ENCODE data around the gene GSX1.

Gene GSX1

DNA sequence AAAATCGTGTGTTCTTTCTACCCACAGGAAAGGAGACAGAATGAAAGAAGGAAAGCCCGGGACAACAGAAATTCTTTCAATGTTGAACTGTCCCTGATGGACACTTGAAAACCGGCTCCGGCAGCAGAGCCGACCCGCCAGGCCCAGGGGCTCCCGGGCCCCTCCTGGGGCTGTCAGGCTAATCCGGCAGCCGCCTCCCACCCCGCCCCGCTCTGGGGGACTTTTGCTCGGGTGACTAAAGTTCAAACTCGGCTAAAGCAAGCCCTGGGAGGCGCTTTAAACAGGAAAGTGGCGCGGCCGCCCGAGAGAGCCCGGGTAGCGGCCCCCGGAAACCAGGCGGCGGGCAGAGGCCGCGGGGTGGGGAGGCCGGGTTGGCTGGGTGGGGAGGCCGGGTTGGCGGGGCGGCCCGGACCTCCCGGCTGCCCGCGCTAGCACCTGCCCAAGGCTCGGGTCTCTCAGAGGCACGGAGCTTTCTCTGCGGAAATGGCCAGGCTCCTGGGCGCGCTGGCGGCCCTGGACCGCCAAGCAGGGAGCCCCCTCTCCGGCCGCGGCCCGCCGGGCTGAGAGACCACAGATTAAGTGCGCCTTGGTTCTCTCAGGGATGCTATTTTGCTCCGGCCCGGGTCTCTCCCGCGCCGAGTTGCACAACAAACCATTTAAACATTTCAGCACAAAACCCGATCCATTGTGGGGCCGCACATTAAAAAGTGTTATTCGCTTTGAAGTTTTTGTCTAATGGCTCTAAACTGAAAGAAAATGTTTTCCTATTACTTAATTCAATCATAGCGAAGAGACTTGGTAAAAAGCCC lies 2.6 kb upstream of the GSX1 start:
- H3K27me3 Mint-ChIP-seq = peaks cover 78% of the 10 kb centered on the region

DNA sequence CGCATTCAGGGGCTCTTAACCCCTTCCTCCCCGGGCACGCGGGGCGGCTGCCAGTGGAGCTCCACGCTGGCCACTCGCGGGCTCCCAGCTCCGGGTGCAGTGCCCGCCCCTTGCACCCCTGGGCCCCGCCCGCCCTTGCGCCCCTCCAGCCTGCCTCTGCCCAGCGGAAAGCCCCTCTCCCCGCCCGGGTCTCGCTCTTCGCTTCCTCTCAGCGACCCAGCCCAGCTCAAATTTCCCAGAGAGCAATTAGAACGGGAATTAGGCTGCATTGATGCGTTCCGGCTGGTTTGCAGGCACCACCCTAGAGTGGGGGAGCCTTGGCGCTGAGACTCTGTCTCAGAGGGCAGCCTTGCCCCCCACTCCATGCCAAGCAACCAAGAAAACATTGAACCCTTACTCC lies 1.8 kb upstream of the GSX1 start:
- Mint-ChIP-seq H3K4me3 (peak overlapping the region; percentile 82), H3K4me1 (ENCODE audit: low read depth) (peaks cover 33% of the 10 kb centered on the region), H3K36me3 (ENCODE audit: low read depth) (no peaks in the 10 kb centered on the region), H3K27me3 (peaks cover 78% of the 10 kb centered on the region), H3K9me3 (no peaks in the 10 kb centered on the region), H3K27ac (no peak overlapping the region)

More for the DNA sequence above, 2.6 kb upstream of the GSX1 start:
- H3K4me3 Mint-ChIP-seq = peak overlapping the region; percentile 64
- no peak overlapping the region for H3K27ac Mint-ChIP-seq
- peaks cover 33% of the 10 kb centered on the region for H3K4me1 Mint-ChIP-seq (ENCODE audit: low read depth)
- no peaks in the 10 kb centered on the region for H3K9me3 Mint-ChIP-seq
- no peaks in the 10 kb centered on the region for H3K36me3 Mint-ChIP-seq (ENCODE audit: low read depth)

- H3K27me3 Mint-ChIP-seq = peaks cover 84% of the 10 kb centered on the region
- H3K27ac Mint-ChIP-seq = no peak overlapping the region
- H3K4me3 Mint-ChIP-seq = peak overlapping the region; percentile 82
- no peaks in the 10 kb centered on the region for H3K36me3 Mint-ChIP-seq (ENCODE audit: low read depth)
- no peaks in the 10 kb centered on the region for H3K9me3 Mint-ChIP-seq
- peaks cover 33% of the 10 kb centered on the region for H3K4me1 Mint-ChIP-seq (ENCODE audit: low read depth)
Measured at GRCh38 chr13:27791146-27791900, 960 bp upstream of the GSX1 start.

DNA sequence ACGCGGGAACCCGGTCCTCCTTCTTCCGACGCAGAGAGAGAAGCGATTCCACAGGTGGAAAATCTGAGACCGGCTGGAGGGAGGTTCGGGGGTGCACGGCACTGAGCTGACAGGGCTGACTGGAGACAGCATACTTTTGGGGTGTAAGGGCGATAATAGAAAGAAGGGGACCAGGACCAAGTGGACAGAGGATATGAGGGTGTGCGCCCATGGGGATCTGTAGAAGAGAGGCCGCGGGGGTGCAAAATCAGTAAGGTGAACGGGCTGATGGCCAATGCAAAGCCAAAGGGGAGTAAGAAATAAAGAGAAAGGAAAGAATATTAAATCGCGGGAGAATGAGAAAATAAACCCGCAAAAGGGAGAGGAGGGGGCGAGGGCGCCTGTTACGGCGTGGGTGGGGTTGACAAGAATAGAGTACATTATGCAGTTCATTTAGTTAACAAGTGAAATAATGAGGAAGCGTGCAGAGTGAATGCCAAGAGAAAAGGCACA lies 336 bp upstream of the GSX1 start:
- H3K27me3 Mint-ChIP-seq = peaks cover 84% of the 10 kb centered on the region
- H3K4me3 Mint-ChIP-seq = peak overlapping the region; percentile 82
- H3K4me1 Mint-ChIP-seq (ENCODE audit: low read depth) = peaks cover 33% of the 10 kb centered on the region
- no peak overlapping the region for H3K27ac Mint-ChIP-seq
- H3K36me3 Mint-ChIP-seq (ENCODE audit: low read depth) = no peaks in the 10 kb centered on the region
- no peaks in the 10 kb centered on the region for H3K9me3 Mint-ChIP-seq

DNA sequence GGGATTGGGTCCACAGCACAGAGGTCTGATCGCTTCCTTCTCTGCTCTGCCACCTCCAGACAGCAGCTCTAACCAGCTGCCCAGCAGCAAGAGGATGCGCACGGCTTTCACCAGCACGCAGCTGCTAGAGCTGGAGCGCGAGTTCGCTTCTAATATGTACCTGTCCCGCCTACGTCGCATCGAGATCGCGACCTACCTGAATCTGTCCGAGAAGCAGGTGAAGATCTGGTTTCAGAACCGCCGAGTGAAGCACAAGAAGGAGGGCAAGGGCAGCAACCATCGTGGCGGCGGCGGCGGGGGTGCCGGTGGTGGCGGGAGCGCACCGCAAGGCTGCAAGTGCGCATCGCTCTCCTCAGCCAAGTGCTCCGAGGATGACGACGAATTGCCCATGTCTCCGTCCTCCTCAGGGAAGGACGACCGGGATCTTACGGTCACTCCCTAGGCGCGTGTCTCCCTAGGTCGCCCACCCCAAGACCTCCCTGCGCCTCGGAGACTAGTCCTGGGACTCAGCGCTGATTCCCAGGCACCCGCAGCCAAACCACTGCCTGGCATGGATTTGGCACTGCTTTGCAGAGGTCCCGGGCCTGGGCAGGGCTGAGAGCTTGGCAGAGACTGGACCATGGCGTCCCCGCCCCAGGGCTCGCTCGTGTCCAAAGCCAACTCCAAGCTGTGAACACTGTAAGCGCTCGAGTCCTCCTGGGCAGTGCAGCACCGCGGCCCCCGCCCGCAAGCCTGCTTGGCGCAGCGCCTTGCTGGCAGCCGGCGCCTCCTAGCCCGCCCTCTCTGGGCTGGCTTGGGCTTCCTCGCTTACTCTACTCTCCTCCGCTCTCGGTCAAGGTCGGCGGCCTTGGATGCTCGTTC lies 1.5 kb downstream of the GSX1 start:
- Mint-ChIP-seq H3K4me1 (ENCODE audit: low read depth) (peaks cover 33% of the 10 kb centered on the region), H3K36me3 (ENCODE audit: low read depth) (no peaks in the 10 kb centered on the region), H3K4me3 (no peak overlapping the region), H3K27me3 (peaks cover 84% of the 10 kb centered on the region), H3K27ac (no peak overlapping the region), H3K9me3 (no peaks in the 10 kb centered on the region)

DNA sequence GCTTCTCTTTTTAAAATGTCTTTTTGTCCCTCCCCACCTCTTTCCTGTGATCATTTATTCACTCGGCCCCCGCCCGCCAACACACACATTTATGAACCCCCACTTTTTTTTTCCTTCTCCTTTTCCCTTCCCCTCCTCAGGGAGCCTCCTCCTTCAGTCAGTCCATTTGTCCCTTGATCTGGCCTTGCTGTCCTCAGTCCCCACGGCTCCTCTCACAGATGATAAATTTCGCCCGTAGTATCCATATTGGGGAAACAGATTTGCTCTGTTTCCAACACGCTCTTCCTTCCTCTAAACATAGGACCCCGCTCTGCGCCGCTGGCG lies 2.0 kb downstream of the GSX1 start:
- no peak overlapping the region for H3K4me3 Mint-ChIP-seq
- H3K27me3 Mint-ChIP-seq = peaks cover 83% of the 10 kb centered on the region
- H3K36me3 Mint-ChIP-seq (ENCODE audit: low read depth) = no peaks in the 10 kb centered on the region
- H3K27ac Mint-ChIP-seq = no peak overlapping the region
- H3K9me3 Mint-ChIP-seq = no peaks in the 10 kb centered on the region
- H3K4me1 Mint-ChIP-seq (ENCODE audit: low read depth) = peaks cover 29% of the 10 kb centered on the region

DNA sequence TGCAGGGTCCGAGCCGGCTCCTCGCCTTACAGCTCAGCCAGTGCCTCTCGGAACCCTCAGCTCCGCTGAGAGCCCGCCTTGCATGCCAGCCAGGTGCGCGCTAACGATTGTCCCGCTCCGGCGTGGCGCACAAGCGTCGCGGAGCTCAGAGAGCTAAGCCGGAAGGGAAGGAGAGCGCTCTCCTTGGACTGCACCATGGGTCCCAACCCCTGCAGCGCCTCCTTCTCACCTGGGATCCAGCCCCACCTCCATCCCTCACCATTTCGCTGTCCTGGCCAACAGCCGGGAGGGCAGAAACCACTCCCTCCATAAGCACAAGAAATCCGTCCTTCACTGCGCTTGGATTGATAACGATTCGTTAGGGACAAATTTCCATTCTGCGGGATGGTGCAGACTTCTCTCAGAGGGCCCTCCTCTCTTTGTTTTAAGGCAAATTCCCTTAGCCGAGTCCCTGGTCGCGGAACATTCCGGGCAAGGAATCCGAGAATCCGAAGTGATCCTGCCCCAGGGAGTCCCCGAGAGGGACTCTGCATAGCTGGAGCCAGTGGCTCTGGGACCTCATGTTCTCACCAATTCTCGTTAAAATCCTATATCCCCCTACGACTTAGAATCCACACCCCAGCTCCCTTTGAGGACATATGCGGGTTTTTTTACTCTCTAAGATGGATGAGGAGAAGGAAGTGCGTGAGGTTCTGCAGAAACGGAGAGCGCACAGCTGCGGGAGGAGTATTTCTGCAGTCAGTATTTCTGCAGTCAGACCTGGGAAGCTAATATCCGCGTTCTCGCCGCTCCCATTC lies 2.8 kb downstream of the GSX1 start:
- Mint-ChIP-seq H3K4me3 (no peak overlapping the region), H3K27me3 (peaks cover 87% of the 10 kb centered on the region)

GRCh38 chr13:27795718-27796019 lies 3.4 kb downstream of the GSX1 start:
- H3K4me3 Mint-ChIP-seq = no peak overlapping the region
- peaks cover 88% of the 10 kb centered on the region for H3K27me3 Mint-ChIP-seq
- H3K27ac Mint-ChIP-seq = no peak overlapping the region
- H3K4me1 Mint-ChIP-seq (ENCODE audit: low read depth) = peaks cover 20% of the 10 kb centered on the region
- H3K9me3 Mint-ChIP-seq = no peaks in the 10 kb centered on the region
- no peaks in the 10 kb centered on the region for H3K36me3 Mint-ChIP-seq (ENCODE audit: low read depth)

More for the DNA sequence above, 2.8 kb downstream of the GSX1 start:
- Mint-ChIP-seq H3K9me3 (no peaks in the 10 kb centered on the region), H3K4me1 (ENCODE audit: low read depth) (peaks cover 26% of the 10 kb centered on the region), H3K27ac (no peak overlapping the region), H3K36me3 (ENCODE audit: low read depth) (no peaks in the 10 kb centered on the region)

DNA sequence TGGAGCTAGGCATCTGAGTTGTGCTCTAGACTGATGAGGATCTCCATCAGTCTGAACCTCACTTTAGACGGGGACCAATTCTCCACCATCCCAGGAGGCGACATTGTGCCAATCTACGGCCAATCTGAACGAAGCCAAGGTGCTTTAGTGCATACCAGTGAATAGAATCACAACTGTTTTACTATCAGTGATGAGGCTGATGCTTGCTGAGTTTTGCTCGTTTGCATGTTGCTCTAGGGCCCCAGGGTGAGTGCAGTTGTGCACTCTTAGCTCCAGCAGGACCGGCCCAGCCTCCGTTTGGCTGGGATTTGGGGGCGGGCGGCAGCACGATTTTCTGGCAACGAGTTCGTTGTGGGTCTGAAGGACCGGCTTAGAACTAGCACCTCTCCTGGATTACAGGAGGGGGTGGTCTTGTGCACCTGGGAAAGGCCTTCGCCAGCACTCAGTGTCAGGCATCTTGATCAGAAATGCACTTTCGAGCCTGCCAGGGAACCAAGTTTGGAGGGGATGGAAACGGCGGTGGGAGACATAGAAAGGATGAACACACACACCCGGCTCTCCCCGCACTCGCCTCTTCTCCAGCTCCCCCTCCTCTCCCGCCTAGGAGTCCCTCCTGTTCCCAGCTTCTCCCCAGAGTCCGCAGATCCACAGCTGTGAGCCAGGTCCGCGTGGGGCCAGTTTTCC lies 4.4 kb downstream of the GSX1 start:
- no peak overlapping the region for H3K4me3 Mint-ChIP-seq
- H3K9me3 Mint-ChIP-seq = no peaks in the 10 kb centered on the region
- peaks cover 10% of the 10 kb centered on the region for H3K4me1 Mint-ChIP-seq (ENCODE audit: low read depth)
- no peaks in the 10 kb centered on the region for H3K36me3 Mint-ChIP-seq (ENCODE audit: low read depth)
- H3K27me3 Mint-ChIP-seq = peaks cover 84% of the 10 kb centered on the region
- no peak overlapping the region for H3K27ac Mint-ChIP-seq

DNA sequence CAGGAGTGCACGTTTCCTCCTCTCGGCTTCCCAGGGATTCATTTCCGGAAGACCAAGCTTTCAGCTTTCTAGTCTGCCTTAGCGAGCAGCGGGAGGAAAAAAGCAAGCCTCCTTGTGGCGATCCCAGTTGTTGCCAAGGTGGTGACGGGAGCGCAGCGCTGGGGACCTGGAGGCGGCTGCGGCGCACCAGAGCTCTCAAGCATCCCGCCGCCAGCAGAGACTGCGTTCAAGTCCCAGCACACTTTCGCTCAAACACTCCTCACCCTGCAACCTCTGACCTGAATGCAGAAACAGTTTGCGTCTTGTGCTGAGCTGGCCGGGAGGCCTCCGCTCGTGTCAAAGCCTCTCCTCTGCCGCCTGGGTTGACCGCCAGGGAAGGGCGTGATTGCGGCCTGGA lies 4.9 kb downstream of the GSX1 start:
- Mint-ChIP-seq H3K9me3 (no peaks in the 10 kb centered on the region), H3K4me1 (ENCODE audit: low read depth) (peaks cover 5% of the 10 kb centered on the region), H3K27ac (no peak overlapping the region), H3K4me3 (no peak overlapping the region), H3K27me3 (peaks cover 82% of the 10 kb centered on the region), H3K36me3 (ENCODE audit: low read depth) (no peaks in the 10 kb centered on the region)

GRCh38 chr13:27806744-27807387 lies 14.6 kb downstream of the GSX1 start:
- Mint-ChIP-seq H3K27me3 (peaks cover 56% of the 10 kb centered on the region), H3K4me1 (ENCODE audit: low read depth) (no peaks in the 10 kb centered on the region), H3K4me3 (no peak overlapping the region), H3K27ac (no peak overlapping the region), H3K9me3 (no peaks in the 10 kb centered on the region), H3K36me3 (ENCODE audit: low read depth) (no peaks in the 10 kb centered on the region)

- H3K4me1 Mint-ChIP-seq (ENCODE audit: low read depth) = no peaks in the 10 kb centered on the region
- H3K27me3 Mint-ChIP-seq = peaks cover 60% of the 10 kb centered on the region
- no peaks in the 10 kb centered on the region for H3K9me3 Mint-ChIP-seq
- H3K4me3 Mint-ChIP-seq = no peak overlapping the region
- no peaks in the 10 kb centered on the region for H3K36me3 Mint-ChIP-seq (ENCODE audit: low read depth)
- H3K27ac Mint-ChIP-seq = no peak overlapping the region
Measured at GRCh38 chr13:27808851-27809550, 16.7 kb downstream of the GSX1 start.

DNA sequence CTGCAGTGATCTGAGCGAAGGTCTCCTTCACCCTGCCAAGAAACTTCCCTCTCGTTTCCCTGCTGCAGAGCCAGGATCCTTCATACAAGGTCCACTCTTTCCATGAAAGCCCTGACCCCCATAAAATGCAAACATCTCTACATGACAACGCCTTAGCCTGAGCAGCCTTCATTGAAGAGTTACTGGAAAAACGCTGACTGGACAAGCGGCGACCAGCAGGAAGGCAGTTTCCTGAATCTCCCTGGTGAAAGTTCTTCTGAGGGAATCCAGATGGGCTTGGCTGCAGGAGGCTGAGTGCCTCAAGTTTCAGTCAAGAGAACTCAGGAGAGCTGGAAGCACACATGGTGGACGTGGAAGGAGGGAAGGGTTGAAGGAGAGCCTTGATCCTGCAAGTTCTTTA lies 17.7 kb downstream of the GSX1 start:
- peaks cover 66% of the 10 kb centered on the region for H3K27me3 Mint-ChIP-seq
- H3K27ac Mint-ChIP-seq = no peak overlapping the region
- no peak overlapping the region for H3K4me3 Mint-ChIP-seq
- no peaks in the 10 kb centered on the region for H3K4me1 Mint-ChIP-seq (ENCODE audit: low read depth)
- H3K9me3 Mint-ChIP-seq = no peaks in the 10 kb centered on the region
- no peaks in the 10 kb centered on the region for H3K36me3 Mint-ChIP-seq (ENCODE audit: low read depth)

Data from stimulated activated naive CD8-positive, alpha-beta T cell treated with anti-CD3 and anti-CD28 coated beads, Interleukin-15, Interleukin-2, amounts not matched to agents 100 ng/mL and 50 ng/mL, for 24 hours (primary cell).